CD4-positive, alpha-beta T cell (primary cell): Measurements from ENCODE around the gene CDH10. TPM values are rescaled to one million over a fixed set of nuclear protein-coding genes. Genes with fewer than 3 reads are reported as not detected.

Experiments used
- ATAC-seq: fragments of 200-7000 bp; cut with Tn5 transposase; one replicate; pipeline ENCODE4 v1.10.0; 2022; ENCODE audit warnings: mild to moderate bottlenecking; ENCODE audit not compliant: poor library complexity
- CTCF ChIA-PET: fragments of 350-600 bp; sonication (Branson Sonifier 250); formaldehyde crosslinking; loops from one replicate; lab custom pipeline; 2021; ENCODE audit warnings: antibody characterized with exemption, inconsistent platforms; lab: Charles Lee
- POLR2A ChIA-PET: fragments of 350-600 bp; sonication (Branson Sonifier 250); formaldehyde crosslinking; loops from one replicate; lab custom pipeline; 2021; ENCODE audit warnings: antibody characterized with exemption, inconsistent platforms; lab: Charles Lee
- DNase-seq, 14 experiments: peaks; one replicate each; pipeline ENCODE4 v3.0.0-alpha.2; 2013 to 2020; ENCODE audit warnings: mixed read lengths in 2 of 14
- H3K27ac ChIP-seq, 2 donors: one replicate each; pipeline versions ENCODE4 v1.5.1 to v1.7.0; 2013; ENCODE audit warnings: low read length in 2 of 2, low read depth in 1 of 2, mild to moderate bottlenecking in 1 of 2
- H3K27me3 ChIP-seq, 2 experiments: 1 replicate in 1 of 2; 2 replicates in 1 of 2; pipeline versions ENCODE4 v1.6.1 to v1.7.0; 2013; ENCODE audit warnings: low read length in 2 of 2, control low read depth in 1 of 2, mild to moderate bottlenecking in 1 of 2, moderate library complexity in 1 of 2; ENCODE audit not compliant: insufficient read depth in 2 of 2, control insufficient read depth in 1 of 2
- H3K36me3 ChIP-seq: one replicate; pipeline ENCODE4 v1.6.1; 2013; ENCODE audit warnings: low read length, control low read depth; ENCODE audit not compliant: insufficient read depth
- H3K4me1 ChIP-seq: one replicate; pipeline ENCODE4 v1.6.1; 2013; ENCODE audit warnings: low read length, control low read depth; ENCODE audit not compliant: insufficient read depth
- H3K4me3 ChIP-seq: one replicate; pipeline ENCODE4 v1.5.1; 2013; ENCODE audit warnings: mild to moderate bottlenecking, low read length, moderate library complexity
- H3K9me3 ChIP-seq, 2 experiments: 1 replicate in 1 of 2; 2 replicates in 1 of 2; pipeline versions ENCODE4 v1.6.1 to v1.7.0; 2013; ENCODE audit warnings: low read length in 2 of 2, mild to moderate bottlenecking in 2 of 2, control low read depth in 1 of 2, moderate library complexity in 1 of 2; ENCODE audit not compliant: control insufficient read depth in 1 of 2, insufficient read depth in 1 of 2
- H3K27ac Mint-ChIP-seq: one replicate; pipeline ENCODE4 v1.8.0; 2020; ENCODE audit warnings: mixed read lengths
- H3K27me3 Mint-ChIP-seq: one replicate; pipeline ENCODE4 v1.8.0; 2021; ENCODE audit warnings: mixed read lengths
- H3K36me3 Mint-ChIP-seq: one replicate; pipeline ENCODE4 v1.8.0; 2021; ENCODE audit warnings: low read depth, mixed read lengths
- H3K4me1 Mint-ChIP-seq: one replicate; pipeline ENCODE4 v1.8.0; 2021; ENCODE audit warnings: low read depth, mixed read lengths
- H3K4me3 Mint-ChIP-seq: one replicate; pipeline ENCODE4 v1.8.0; 2020; ENCODE audit warnings: mild to moderate bottlenecking, mixed read lengths
- H3K9me3 Mint-ChIP-seq: one replicate; pipeline ENCODE4 v1.8.0; 2020; ENCODE audit warnings: mixed read lengths
- intact Hi-C, 2 experiments: fragments of 100-400 bp; cut with DNase I in 1 of 2; cut with micrococcal nuclease in 1 of 2; formaldehyde crosslinking; loops; one replicate each; pipeline versions ENCODE4 v1.15.1 to v1.9.0; 2023 to 2025; cut with DNase I, micrococcal nuclease
- total RNA-seq, 174 experiments: library from RNA in 2 of 174; stranded (reverse) in 2 of 174; gene quantifications; one replicate each; pipeline ENCODE4 v1.2.3 and lab custom pipeline; 2021 to 2026
- TF ChIP-seq, protein P1 (sequence below): fragments of 200-600 bp; IDR thresholded peaks from one replicate; pipeline ENCODE4 v1.8.0; 2022; ENCODE audit warnings: antibody characterized with exemption, mild to moderate bottlenecking

The CDH10 gene
- total RNA-seq, 2 experiments from 2014 or later = not detected

DNA sequence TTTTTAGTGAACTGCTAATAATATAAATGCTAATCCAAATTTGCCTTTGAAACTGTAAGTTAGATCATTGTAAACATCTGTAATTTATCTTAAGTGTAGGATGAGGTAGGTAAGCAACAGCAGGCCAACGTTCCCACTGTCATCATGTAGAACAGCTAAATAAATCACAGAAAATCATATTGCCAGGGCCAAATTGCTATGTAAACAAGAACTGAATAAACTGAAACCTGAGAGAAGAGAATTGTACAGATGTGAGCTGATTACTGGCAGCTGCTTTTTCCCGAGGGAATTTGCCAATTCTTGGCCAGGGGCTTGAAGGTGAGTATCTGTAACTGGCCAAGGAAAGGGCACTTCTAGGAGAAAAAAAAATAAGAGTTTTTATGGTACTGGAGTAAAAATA, 97.6 kb downstream of the CDH10 start:
- CTCF ChIA-PET = no interaction called here
- no peak for ATAC-seq
- Mint-ChIP-seq H3K27ac (no peak overlapping the region), H3K4me1 (no peaks in the 10 kb centered on the region), H3K27me3 (no peaks in the 10 kb centered on the region), H3K36me3 (no peaks in the 10 kb centered on the region), H3K4me3 (no peak overlapping the region), H3K9me3 (peaks cover 8% of the 10 kb centered on the region)
- Histone ChIP-seq H3K36me3 (no peaks in the 10 kb centered on the region), H3K27me3 (no peaks in the 10 kb centered on the region), H3K4me3 (no peak overlapping the region), H3K27ac (no peak overlapping the region), H3K9me3 (peaks cover 6 to 7% of the 10 kb centered on the region in 2 experiments), H3K4me1 (no peaks in the 10 kb centered on the region)
- TF ChIP-seq, protein P1, sequence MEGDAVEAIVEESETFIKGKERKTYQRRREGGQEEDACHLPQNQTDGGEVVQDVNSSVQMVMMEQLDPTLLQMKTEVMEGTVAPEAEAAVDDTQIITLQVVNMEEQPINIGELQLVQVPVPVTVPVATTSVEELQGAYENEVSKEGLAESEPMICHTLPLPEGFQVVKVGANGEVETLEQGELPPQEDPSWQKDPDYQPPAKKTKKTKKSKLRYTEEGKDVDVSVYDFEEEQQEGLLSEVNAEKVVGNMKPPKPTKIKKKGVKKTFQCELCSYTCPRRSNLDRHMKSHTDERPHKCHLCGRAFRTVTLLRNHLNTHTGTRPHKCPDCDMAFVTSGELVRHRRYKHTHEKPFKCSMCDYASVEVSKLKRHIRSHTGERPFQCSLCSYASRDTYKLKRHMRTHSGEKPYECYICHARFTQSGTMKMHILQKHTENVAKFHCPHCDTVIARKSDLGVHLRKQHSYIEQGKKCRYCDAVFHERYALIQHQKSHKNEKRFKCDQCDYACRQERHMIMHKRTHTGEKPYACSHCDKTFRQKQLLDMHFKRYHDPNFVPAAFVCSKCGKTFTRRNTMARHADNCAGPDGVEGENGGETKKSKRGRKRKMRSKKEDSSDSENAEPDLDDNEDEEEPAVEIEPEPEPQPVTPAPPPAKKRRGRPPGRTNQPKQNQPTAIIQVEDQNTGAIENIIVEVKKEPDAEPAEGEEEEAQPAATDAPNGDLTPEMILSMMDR = no peak
- DNase-seq = no peak
- POLR2A ChIA-PET = no interaction called here
- intact Hi-C loops = no loop called here

DNA sequence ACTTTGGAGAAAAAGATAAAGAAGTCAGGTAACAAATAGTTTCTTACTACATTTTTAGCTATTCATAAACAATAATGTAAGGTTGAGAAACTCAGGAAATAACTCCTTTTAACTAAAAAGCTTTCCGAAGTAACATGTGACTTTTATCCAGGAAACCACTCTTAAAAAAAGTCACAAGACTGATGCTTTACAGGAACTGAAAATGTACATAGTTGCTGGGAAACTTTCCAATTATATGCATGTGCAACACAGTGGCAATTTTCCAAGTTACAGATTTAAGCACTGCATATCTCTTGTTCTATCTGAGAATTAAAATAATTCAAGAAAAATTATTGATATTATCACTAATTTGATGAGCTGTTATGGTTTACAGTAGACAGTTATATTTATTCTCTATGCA, 105.2 kb downstream of the CDH10 start:
- intact Hi-C loops = no loop called here
- no peaks in the 10 kb centered on the region for H3K27me3 ChIP-seq
- H3K4me1 Mint-ChIP-seq = no peaks in the 10 kb centered on the region
- TF ChIP-seq, protein P1 = no peak
- H3K36me3 Mint-ChIP-seq = no peaks in the 10 kb centered on the region
- no peak overlapping the region for H3K4me3 Mint-ChIP-seq
- no peaks in the 10 kb centered on the region for H3K4me1 ChIP-seq
- DNase-seq (peak in 2 of 14 experiments; percentile 8 to 17), ATAC-seq (no peak)
- no peak overlapping the region for H3K27ac Mint-ChIP-seq
- no peak overlapping the region for H3K4me3 ChIP-seq
- H3K9me3 Mint-ChIP-seq = peaks cover 9% of the 10 kb centered on the region
- no peaks in the 10 kb centered on the region for H3K36me3 ChIP-seq
- H3K27me3 Mint-ChIP-seq = no peaks in the 10 kb centered on the region
- no peaks in the 10 kb centered on the region for H3K9me3 ChIP-seq
- ChIA-PET POLR2A (no interaction called here), CTCF (no interaction called here)
- H3K27ac ChIP-seq = no peak overlapping the region

DNA sequence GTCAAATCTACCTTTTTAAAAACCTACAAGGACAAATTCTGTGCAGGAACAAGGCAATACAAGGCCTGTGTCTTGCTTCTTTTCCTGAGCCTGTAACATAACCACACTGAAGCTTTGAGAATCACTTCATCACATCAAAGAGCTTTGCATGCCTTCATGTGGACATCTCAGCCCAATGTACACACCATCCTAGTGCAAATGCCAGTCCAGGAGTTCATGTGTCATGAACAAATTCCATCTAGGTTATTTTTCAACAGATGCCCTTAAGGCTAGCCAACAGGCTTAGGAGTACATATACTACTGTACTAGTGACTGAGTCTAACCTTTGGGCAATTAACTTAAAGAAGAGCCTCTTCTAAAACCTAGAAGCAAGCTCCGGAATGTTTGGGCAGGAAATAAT, 106.4 kb downstream of the CDH10 start:
- POLR2A ChIA-PET = no interaction called here
- intact Hi-C loops = no loop called here
- Histone ChIP-seq H3K9me3 (no peaks in the 10 kb centered on the region), H3K27me3 (no peaks in the 10 kb centered on the region), H3K4me3 (no peak overlapping the region), H3K36me3 (no peaks in the 10 kb centered on the region), H3K4me1 (no peaks in the 10 kb centered on the region), H3K27ac (no peak overlapping the region)
- H3K9me3 Mint-ChIP-seq = peaks cover 9% of the 10 kb centered on the region
- DNase-seq = no peak
- H3K27ac Mint-ChIP-seq = no peak overlapping the region
- no peak for ATAC-seq
- TF ChIP-seq, protein P1 = no peak
- no peak overlapping the region for H3K4me3 Mint-ChIP-seq
- no peaks in the 10 kb centered on the region for H3K27me3 Mint-ChIP-seq
- CTCF ChIA-PET = interaction anchor here (1.0 kb wide), 1 partner anchor 13 kb away, joined by 3 read pairs; no protein-coding TSS in a partner anchor
- H3K4me1 Mint-ChIP-seq = no peaks in the 10 kb centered on the region
- no peaks in the 10 kb centered on the region for H3K36me3 Mint-ChIP-seq
